HCT116 (cell line): ENCODE results near the gene ISX.

Source experiments
- CTCF ChIP-seq, 3 experiments: fragments of 200-600 bp in 1 of 3; sonication (generic) in 1 of 3; IDR thresholded peaks in 2 of 3; conservative IDR thresholded peaks in 1 of 3; 2 replicates each; pipeline ENCODE4 v1.5.1; 2012 to 2017; ENCODE audit warnings: low read depth in 2 of 3, low read length in 2 of 3, antibody characterized with exemption in 1 of 3, borderline replicate concordance in 1 of 3, control low read depth in 1 of 3, mild to moderate bottlenecking in 1 of 3, mixed read lengths in 1 of 3, mixed run types in 1 of 3, moderate library complexity in 1 of 3; ENCODE audit not compliant: insufficient read depth in 1 of 3
- EZH2 ChIP-seq: fragments of 200-600 bp; sonication (generic); IDR thresholded peaks from 2 replicates; pipeline ENCODE4 v1.6.1; 2017; ENCODE audit warnings: antibody characterized with exemption, mixed run types
- JUND ChIP-seq: IDR thresholded peaks from 2 replicates; pipeline ENCODE4 v1.6.1; 2012
- POLR2A ChIP-seq: IDR thresholded peaks from 2 replicates; pipeline ENCODE4 v1.7.0; 2011; ENCODE audit warnings: borderline replicate concordance; ENCODE audit not compliant: insufficient read depth, insufficient read length; ENCODE audit errors: extremely low read depth
- POLR2AphosphoS5 ChIP-seq: IDR thresholded peaks from 2 replicates; pipeline ENCODE4 v1.6.1; 2011; ENCODE audit warnings: mild to moderate bottlenecking, low read depth, low read length, moderate library complexity
- RAD21 ChIP-seq: IDR thresholded peaks from 2 replicates; pipeline ENCODE4 v1.6.1; 2012; ENCODE audit warnings: low read depth, mild to moderate bottlenecking
- ZBTB33 ChIP-seq: IDR thresholded peaks from 2 replicates; pipeline ENCODE4 v1.6.1; 2011; ENCODE audit warnings: mild to moderate bottlenecking, low read length, moderate library complexity; ENCODE audit not compliant: insufficient replicate concordance; ENCODE audit errors: extremely low read depth
- TF ChIP-seq, protein P1 (sequence below): IDR thresholded peaks from 2 replicates; pipeline ENCODE4 v1.6.1; 2012

- TF ChIP-seq POLR2A (no peak), POLR2AphosphoS5 (no peak), EZH2 (no peak), CTCF (IDR thresholded peaks at IDR 0.05 in 2 of 3, conservative IDR thresholded peaks at IDR 0.05 in 1 of 3; ENCODE audit: borderline replicate concordance in 1 of 3, insufficient read depth in 1 of 3, low read depth in 2 of 3, low read length in 2 of 3) (no peak), ZBTB33 (no peak), RAD21 (no peak), JUND (peak; percentile 53)
- TF ChIP-seq, protein P1, sequence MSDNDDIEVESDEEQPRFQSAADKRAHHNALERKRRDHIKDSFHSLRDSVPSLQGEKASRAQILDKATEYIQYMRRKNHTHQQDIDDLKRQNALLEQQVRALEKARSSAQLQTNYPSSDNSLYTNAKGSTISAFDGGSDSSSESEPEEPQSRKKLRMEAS, result no peak
Measured at GRCh38 chr22:35076630-35077029, 10.7 kb downstream of the ISX start.
